Neural cell (in vitro differentiated cells): Measurements from ENCODE around the gene ITGB4.

Source experiments
- CTCF ChIP-seq: fragments of 450-650 bp; IDR thresholded peaks from 2 replicates; pipeline ENCODE4 v1.5.1; 2014; ENCODE audit warnings: antibody characterized with exemption, mild to moderate bottlenecking, moderate library complexity; ENCODE audit not compliant: poor library complexity, severe bottlenecking
- EZH2 ChIP-seq: fragments of 200-600, 300-800 bp; shearing (Covaris generic), sonication (generic); IDR thresholded peaks from 2 replicates; pipeline ENCODE4 v1.6.1; 2014; ENCODE audit warnings: antibody characterized with exemption, low read length, borderline replicate concordance, mild to moderate bottlenecking; ENCODE audit not compliant: insufficient read depth, poor library complexity, severe bottlenecking
- RAD21 ChIP-seq: fragments of 450-650 bp; conservative IDR thresholded peaks from 2 replicates; pipeline ENCODE4 v1.6.1; 2014; ENCODE audit warnings: antibody characterized with exemption, mild to moderate bottlenecking, moderate library complexity
- REST ChIP-seq: IDR thresholded peaks from 2 replicates; pipeline ENCODE4 v1.6.1; 2012; ENCODE audit warnings: borderline replicate concordance
- TAF1 ChIP-seq: IDR thresholded peaks from 2 replicates; pipeline ENCODE4 v1.6.1; 2012; ENCODE audit warnings: low read depth

GRCh38 chr17:75688209-75688825 lies 32.9 kb upstream of the ITGB4 start:
- TF ChIP-seq CTCF (no peak), EZH2 (no peak), REST (no peak), TAF1 (no peak), RAD21 (no peak)
